Medulla oblongata (tissue), 1 donor: Measurements from ENCODE around the gene CLCN7.
A peak's percentile ranks its signal among the peaks of the same experiment; 100 is the strongest.

Experiments used
- DNase-seq: peaks from one replicate; pipeline ENCODE4 v3.0.0-alpha.2; 2015; ENCODE audit errors: extremely low spot score

Gene CLCN7

GRCh38 chr16:1503110-1503955 lies 28.5 kb upstream of the CLCN7 start:
- DNase-seq, result no peak

DNA sequence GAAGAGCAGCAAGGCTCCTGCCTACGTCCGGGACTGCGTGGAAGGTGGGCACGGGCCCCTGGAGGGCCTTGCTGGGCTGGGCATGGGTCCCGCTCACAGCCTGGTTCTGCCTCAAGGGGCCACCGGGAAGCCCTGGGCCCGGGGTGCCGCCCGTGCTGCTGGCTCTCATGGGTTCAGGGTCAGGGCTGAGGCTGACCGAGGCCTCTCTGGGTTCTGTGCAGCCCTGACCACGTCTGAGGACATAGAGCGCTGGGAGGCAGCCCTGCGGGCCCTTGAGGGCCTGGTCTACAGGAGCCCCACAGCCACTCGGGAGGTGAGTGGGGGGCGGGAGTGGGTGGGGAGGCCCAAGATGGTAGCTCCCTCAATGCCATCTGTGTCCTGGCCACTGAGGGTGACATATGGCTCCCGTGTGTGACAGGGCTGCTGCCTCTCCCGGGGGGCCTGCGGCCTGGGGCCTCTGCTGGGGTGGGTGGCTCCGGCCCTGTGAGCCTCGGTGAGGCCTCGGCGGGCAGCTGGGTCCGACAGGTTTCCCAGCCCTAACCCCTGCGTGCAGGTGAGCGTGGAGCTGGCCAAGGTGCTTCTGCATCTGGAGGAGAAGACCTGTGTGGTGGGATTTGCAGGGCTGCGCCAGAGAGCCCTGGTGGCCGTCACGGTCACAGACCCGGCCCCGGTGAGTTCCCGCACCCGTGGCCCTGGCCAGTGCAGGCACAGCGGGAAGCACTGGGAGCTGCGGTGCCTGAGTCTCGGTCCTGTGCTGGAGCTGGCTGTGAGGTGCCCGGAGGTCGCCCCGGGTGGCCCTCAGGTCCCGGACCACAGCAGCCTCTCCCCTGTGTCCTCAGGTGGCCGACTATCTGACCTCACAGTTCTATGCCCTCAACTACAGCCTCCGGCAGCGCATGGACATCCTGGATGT lies 27.5 kb upstream of the CLCN7 start:
- no peak for DNase-seq

- no peak for DNase-seq
Observed at GRCh38 chr16:1501630-1502029, 26.8 kb upstream of the CLCN7 start.

DNA sequence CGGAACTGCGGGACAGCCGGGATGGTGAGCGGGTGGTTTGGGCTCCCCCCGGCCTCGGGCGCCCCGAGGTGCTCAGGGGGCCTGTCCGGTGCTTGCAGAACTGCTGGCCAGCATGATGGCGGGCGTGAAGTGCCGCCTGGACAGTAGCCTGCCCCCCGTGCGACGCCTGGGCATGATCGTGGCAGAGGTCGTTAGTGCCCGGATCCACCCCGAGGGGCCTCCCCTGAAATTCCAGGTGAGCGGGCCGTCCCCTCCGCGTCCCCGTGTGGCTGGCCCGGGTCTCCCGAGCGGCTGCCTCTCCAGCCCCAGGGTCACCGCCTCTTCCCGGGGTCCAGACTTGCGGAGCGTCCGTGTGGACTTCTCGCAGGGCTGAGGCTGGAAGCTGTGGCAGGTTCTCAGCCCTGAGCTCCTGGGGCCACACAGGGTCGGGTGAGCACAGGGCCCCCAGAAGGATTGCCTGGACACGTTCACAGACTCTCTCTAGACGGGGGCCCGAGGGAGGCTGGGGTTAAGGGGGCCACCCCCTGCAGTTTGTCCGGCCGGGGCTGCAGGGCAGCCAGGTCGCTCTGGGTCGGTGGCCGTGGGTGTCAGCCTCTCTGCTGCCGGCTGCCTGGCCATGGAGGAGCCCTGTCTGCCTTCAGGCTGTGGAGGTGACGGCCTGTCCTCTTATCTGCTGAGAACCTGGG lies 25.8 kb upstream of the CLCN7 start:
- DNase-seq, result no peak

DNA sequence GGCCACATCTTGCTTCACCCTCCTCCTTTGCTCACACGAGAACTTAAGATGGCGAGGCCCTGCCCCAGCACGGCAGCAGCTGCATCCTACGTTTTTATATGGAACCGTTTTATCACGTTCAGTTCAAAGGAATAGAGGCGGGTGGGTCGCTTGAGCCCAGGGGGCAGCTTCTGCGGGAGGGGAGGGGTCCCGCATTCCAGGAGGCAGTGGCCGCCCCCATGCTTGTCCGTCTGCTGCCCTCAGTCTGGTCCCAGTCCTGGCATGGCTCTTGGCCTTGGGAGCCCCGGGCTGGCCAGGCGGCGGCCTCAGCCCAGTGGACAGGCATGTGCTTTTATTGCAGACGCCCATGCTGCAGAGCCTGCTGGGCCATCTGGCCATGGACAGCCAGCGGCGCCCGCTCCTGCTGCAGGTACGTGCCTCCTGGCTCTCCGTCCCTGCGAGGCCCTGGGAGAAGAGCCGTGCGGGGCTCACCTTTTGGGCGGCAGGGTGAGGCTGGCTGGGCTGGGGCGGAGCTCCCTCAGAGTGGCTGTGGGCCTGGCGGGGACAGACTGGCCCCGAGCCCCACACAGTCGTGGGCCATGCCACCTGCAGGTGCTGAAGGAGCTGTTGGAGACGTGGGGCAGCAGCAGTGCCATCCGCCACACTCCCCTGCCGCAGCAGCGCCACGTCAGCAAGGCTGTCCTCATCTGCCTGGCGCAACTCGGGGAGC lies 25.1 kb upstream of the CLCN7 start:
- no peak for DNase-seq

- DNase-seq, result no peak
Observed at GRCh38 chr16:1498899-1499676, 24.3 kb upstream of the CLCN7 start.

GRCh38 chr16:1497014-1497598 lies 22.3 kb upstream of the CLCN7 start:
- DNase-seq, result no peak

DNA sequence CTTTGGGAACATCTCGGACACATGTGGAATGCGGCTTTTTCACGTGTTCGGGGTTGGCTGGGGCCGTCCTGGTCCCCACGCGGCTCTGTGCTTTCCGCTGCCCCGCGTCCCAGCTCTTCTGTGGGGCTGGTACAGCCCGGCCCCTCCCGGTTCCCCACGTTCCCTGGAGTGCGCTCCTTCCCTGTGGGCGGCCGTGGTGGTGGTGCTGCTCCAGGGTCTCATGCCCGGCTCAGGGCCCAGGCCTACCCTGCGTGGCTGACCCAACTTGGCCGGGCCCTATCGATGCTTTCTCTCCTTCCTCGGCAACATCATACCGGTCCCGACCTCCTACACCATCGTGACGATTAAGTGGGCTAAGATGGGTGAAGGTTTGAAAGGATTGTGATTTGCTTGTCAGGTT lies 21.6 kb upstream of the CLCN7 start:
- no peak for DNase-seq

GRCh38 chr16:1495889-1496262 lies 21.0 kb upstream of the CLCN7 start:
- no peak for DNase-seq

GRCh38 chr16:1495211-1495888 lies 20.5 kb upstream of the CLCN7 start:
- no peak for DNase-seq

DNA sequence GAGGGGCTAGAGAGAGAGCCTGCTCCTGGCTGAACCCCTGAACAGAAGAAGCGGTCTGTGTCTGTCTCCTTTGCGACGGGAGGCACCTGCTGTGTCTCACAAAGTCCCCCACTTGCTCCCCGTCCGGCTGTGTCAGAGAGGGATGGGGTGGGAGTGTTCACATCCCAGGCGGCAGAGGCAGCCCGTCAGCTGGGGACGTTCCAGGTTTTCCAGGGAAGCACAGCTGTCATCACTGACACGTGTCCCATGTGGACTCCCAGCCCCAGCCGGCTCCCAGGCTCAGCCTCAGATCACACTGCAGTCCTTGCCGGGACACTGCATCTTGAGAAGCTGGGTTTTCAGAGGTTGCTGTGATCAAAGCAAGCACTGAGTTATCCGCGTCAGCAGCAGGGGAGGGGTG lies 19.9 kb upstream of the CLCN7 start:
- no peak for DNase-seq

DNA sequence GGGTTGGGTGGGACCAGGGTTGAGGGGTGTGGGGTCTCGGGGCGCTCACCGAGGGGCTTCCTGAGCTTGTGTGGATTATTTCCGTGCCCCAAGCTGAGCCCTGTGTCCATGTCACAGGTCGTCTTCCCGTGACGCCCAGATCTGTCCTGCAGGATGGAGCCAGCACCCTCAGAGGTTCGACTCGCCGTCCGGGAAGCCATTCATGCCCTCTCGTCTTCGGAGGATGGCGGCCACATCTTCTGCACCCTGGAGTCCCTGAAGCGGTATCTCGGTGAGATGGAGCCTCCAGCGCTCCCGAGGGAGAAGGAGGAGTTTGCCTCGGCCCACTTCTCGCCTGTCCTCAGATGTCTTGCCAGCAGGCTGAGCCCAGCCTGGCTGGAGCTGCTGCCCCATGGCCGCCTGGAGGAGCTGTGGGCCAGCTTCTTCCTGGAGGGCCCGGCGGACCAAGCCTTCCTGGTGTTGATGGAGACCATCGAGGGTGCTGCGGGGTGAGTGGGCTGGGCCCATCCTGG lies 19.4 kb upstream of the CLCN7 start:
- no peak for DNase-seq

DNA sequence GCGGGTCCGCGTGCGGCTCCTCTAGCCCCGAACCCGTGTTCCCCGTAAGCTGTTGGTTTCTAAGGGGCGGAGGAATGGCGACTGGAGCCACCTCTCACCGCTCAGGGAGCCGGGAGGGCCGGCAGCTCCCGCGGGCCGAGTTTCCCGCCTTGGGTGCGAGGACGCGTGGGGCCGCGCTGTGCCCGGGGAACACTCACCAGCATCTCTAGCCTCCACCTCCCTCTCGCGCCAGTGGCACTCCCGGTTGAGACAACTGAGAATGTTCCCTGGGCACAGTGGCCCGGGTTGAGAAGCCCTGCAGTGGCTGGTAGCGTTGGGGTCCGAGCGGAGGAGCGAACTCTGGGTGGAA lies 18.9 kb upstream of the CLCN7 start:
- DNase-seq, result no peak

- peak; percentile 78 for DNase-seq
Observed at GRCh38 chr16:1492923-1493745, 18.3 kb upstream of the CLCN7 start, which contains the start of gene TELO2. TSS of gene TELO2 (plus strand) at chr16:1493360. CDS start at chr16:1494282, 922 bp downstream.

GRCh38 chr16:1492082-1492922 lies 17.5 kb upstream of the CLCN7 start:
- no peak for DNase-seq

DNA sequence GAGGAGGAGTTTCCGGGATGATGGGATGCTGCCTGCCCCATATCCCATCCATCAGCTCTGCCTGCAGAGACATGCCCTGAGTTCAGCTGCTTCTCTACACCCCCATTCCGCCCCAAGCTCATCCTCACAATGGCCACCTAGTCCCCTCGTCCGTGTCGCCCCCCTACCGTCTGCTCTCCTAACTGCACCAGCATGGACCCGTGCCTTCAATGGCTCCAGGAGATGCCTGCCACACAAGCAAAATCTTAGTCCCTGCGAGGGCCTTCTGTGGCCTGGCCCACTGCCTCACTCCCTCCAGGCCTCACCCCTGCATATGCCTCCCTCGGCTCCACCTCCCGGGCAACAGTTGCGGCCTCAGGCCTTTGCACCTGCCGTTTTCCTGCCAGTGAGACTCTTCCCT lies 16.5 kb upstream of the CLCN7 start:
- DNase-seq, result no peak

DNA sequence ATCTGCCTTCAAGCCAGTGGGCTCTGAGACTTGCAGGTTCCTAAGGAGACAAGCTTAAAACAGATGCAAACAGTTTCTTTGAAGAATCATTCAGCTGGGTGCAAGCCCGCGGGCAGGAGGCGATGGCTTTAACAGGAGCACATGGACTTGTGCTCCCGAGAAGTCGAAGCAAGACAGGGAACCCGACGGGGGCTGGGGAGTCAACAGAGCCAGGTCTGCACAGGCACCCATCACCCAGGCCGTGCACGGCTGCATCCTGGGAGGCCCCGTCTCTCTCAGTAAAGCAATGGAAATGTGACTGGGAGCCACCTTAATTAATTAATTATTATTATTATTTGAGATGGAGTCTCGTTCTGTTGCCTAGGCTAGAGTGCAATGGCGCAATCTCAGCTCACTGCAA lies 14.2 kb upstream of the CLCN7 start:
- no peak for DNase-seq

DNA sequence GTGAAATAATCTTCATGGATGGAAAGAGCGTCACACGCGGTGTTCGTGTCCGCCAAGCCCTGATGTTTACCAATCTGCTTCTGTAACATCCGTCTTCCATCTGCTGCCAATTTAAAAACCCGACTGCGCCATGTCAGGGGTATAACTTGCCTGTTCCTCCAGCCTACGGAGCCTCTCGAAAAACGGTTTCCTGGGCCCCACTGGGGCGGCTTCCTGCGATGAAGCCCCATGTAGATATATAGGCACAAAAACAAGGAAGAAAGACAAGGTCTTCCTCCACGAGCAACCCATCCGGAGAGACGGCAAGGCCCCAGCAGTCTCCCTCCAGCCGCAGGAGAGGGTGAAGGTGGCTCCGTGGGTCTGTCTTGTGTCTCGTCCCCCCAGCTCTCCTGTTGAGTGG lies 13.8 kb upstream of the CLCN7 start, which contains the start of gene PTX4:
TSS of gene PTX4 (minus strand) at position 326 of the 400 bp plus-strand sequence. CDS start at position 291, 35 bp downstream.
- DNase-seq, result no peak
